Colonic mucosa (tissue), 4 donors: ENCODE measurements around the gene RPL13A. TPM values are rescaled to one million over a fixed set of nuclear protein-coding genes. Genes with fewer than 3 reads are reported as not detected.

ENCODE experiments used
- DNase-seq: peaks from one replicate; pipeline ENCODE4 v3.0.0-alpha.2; 2020
- H3K27ac ChIP-seq: fragments of 200-600 bp; one replicate; pipeline ENCODE4 v1.8.0; 2021
- H3K27me3 ChIP-seq: fragments of 200-600 bp; one replicate; pipeline ENCODE4 v1.8.0; 2021
- H3K36me3 ChIP-seq: fragments of 200-600 bp; one replicate; pipeline ENCODE4 v1.8.0; 2021
- H3K4me1 ChIP-seq: fragments of 200-600 bp; one replicate; pipeline ENCODE4 v1.8.0; 2021; ENCODE audit warnings: mild to moderate bottlenecking
- H3K4me3 ChIP-seq: fragments of 200-600 bp; one replicate; pipeline ENCODE4 v1.8.0; 2021
- H3K9ac ChIP-seq, 2 donors: one replicate each; pipeline ENCODE4 v1.7.0; 2013; ENCODE audit warnings: control low read depth in 2 of 2, low read depth in 2 of 2, low read length in 2 of 2
- H3K9me3 ChIP-seq: fragments of 200-600 bp; one replicate; pipeline ENCODE4 v1.8.0; 2021
- intact Hi-C: fragments of 100-400 bp; cut with DNase I; formaldehyde crosslinking; loops from one replicate; pipeline ENCODE4 v1.14.1; 2022
- total RNA-seq, 2 donors: library from RNA; stranded (reverse); fragmentation: NEBNext Ultra II Directional in 1 of 2; extraction: Animal tissue kit (Norgen Biotek cat#: 25700) in 1 of 2; gene quantifications; one replicate each; pipeline ENCODE4 v1.2.1, GENCODE V29; 2021
- TF ChIP-seq, protein P1 (sequence below): fragments of 200-600 bp; IDR thresholded peaks from one replicate; pipeline ENCODE4 v1.8.0; 2022; ENCODE audit warnings: antibody characterized with exemption, mild to moderate bottlenecking
- donor health status: healthy.
- donor health status: DM: no; HTN: no; CAD: no.
- donor health status: DM: no; HTN: no; CAD: no.

Gene RPL13A
- total RNA-seq, 2 donors from 2014 or later, result 2,431 to 2,528 TPM

DNA sequence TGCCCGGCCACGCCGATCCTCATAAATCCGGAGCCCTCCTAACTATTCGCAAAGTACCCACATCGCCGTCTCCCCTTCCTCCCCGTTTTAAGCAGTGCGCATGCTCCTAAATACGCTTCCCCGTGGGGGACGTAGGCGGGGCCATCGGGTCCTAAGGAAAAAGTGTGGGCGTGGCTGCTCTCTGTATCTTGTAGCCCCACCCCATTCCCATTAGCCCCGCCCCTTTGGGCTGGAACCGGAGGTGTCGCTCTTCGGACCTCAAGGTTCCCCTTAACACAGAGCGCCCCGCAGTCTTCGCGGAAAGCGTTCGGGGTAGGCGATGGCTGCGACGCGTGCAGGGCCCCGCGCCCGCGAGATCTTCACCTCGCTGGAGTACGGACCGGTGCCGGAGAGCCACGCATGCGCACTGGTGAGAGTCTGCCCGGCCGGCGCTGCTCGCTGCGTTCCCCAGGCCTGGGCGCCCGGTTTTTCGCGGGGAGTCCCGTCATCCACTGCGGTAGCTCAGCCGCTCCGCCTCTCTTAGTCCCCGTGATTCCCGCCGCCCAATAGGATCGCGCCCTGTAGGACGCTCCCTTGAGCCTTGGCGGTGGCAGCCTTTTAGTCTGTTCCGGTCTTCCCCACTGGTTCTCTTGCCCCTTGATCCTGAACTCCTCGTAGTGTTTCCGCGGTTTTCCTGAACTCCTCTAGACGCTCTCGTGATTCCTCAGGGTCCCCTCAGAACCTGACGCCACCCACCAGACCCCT, 34.2 kb upstream of the RPL13A start, which contains the start of gene ALDH16A1:
TSS of gene ALDH16A1 (plus strand) at position 213 of the 744 bp plus-strand sequence. CDS start at position 320, 107 bp downstream.
- Histone ChIP-seq H3K4me1 (peaks cover 5% of the 10 kb centered on the region), H3K27me3 (no peaks in the 10 kb centered on the region), H3K27ac (peak within 1 kb of the TSS; percentile 92), H3K4me3 (peak within 1 kb of the TSS; percentile 52), H3K36me3 (no peaks in the 10 kb centered on the region), H3K9me3 (no peaks in the 10 kb centered on the region), H3K9ac (peak within 1 kb of the TSS; percentile 75 to 99)
- TF ChIP-seq, protein P1, sequence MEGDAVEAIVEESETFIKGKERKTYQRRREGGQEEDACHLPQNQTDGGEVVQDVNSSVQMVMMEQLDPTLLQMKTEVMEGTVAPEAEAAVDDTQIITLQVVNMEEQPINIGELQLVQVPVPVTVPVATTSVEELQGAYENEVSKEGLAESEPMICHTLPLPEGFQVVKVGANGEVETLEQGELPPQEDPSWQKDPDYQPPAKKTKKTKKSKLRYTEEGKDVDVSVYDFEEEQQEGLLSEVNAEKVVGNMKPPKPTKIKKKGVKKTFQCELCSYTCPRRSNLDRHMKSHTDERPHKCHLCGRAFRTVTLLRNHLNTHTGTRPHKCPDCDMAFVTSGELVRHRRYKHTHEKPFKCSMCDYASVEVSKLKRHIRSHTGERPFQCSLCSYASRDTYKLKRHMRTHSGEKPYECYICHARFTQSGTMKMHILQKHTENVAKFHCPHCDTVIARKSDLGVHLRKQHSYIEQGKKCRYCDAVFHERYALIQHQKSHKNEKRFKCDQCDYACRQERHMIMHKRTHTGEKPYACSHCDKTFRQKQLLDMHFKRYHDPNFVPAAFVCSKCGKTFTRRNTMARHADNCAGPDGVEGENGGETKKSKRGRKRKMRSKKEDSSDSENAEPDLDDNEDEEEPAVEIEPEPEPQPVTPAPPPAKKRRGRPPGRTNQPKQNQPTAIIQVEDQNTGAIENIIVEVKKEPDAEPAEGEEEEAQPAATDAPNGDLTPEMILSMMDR, result no peak
- intact Hi-C loops, result no loop called here
- peak; percentile 100 for DNase-seq

DNA sequence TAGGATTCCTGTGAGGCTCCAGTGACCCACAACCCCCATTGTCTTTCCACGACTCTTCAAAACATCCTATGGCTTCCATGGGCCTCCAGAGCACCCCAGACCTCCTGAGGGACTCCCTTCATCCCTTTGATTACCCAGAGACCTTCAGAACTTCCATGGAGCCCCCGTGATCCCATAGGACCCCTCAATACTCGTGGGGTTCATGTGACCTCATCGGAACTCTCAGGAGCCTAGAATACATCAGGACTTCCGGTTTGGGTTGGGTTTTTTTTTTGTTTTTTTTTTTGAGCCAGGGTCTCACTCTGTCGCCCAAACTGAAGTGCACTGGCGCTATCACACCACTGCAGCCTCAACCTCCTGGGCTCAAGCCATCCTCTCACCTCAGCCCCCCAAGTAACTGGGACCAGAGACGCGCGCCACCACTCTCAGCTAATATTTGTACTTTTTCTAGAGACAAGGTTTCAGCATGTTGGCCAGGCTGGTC, 33.6 kb upstream of the RPL13A start:
- Histone ChIP-seq H3K4me3 (peak overlapping the region; percentile 52), H3K4me1 (peaks cover 5% of the 10 kb centered on the region)
- TF ChIP-seq, protein P1, result no peak

DNA sequence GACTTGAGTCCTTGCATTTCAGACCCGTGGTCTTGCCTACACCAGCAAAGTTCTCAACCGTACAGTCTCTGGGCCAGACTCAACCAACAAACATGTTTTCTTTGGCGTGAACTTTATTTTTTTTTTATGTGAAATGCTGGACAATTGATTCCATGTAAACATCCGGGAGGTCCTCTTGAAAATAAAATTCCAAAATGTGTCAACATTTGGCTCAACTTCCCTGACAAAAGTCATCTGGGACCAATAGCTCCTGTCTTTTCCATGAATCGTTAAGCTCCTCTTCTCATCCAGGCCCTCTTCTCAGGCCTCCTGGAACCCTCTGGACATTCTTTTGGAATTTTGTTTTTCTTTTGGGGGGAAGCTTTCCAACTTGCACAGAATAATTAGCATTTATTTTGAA, 31.6 kb upstream of the RPL13A start:
- intact Hi-C loops, result no loop called here
- H3K9ac ChIP-seq, result no peak overlapping the region
- DNase-seq, result no peak
- no peak overlapping the region for H3K4me3 ChIP-seq
- no peaks in the 10 kb centered on the region for H3K9me3 ChIP-seq
- peaks cover 5% of the 10 kb centered on the region for H3K4me1 ChIP-seq
- TF ChIP-seq, protein P1, result no peak
- H3K27me3 ChIP-seq, result no peaks in the 10 kb centered on the region
- no peaks in the 10 kb centered on the region for H3K36me3 ChIP-seq
- no peak overlapping the region for H3K27ac ChIP-seq

More for the DNA sequence above, 33.6 kb upstream of the RPL13A start:
- H3K36me3 ChIP-seq, result no peaks in the 10 kb centered on the region
- peak overlapping the region; percentile 92 for H3K27ac ChIP-seq
- H3K27me3 ChIP-seq, result no peaks in the 10 kb centered on the region
- peak overlapping the region; percentile 75 to 99 for H3K9ac ChIP-seq
- DNase-seq, result no peak
- H3K9me3 ChIP-seq, result no peaks in the 10 kb centered on the region
- intact Hi-C loops, result no loop called here

DNA sequence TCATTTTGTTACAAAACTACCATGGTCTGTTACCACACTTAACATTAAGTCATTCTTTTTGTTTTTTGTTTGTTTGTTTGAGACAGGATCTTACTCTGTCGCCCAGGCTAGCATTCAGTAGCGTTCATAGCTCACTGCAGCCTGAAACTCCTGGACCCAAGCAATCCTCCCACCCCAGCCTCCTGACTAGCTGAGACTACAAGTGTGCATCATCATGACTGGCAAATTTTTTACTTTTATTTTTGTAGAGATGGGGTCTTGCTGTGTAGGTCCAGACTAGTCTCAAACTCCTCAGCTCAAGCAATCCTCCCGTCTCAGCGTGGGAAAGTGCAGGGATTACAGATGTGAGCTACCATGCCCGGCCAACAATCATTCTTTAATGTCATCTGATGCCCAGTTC, 31.1 kb upstream of the RPL13A start:
- H3K9me3 ChIP-seq, result no peaks in the 10 kb centered on the region
- intact Hi-C loops, result no loop called here
- no peak for DNase-seq
- H3K9ac ChIP-seq, result no peak overlapping the region
- H3K4me1 ChIP-seq, result peaks cover 5% of the 10 kb centered on the region
- TF ChIP-seq, protein P1, result no peak
- H3K4me3 ChIP-seq, result no peak overlapping the region
- no peaks in the 10 kb centered on the region for H3K36me3 ChIP-seq
- peak overlapping the region; percentile 18 for H3K27ac ChIP-seq
- H3K27me3 ChIP-seq, result no peaks in the 10 kb centered on the region

DNA sequence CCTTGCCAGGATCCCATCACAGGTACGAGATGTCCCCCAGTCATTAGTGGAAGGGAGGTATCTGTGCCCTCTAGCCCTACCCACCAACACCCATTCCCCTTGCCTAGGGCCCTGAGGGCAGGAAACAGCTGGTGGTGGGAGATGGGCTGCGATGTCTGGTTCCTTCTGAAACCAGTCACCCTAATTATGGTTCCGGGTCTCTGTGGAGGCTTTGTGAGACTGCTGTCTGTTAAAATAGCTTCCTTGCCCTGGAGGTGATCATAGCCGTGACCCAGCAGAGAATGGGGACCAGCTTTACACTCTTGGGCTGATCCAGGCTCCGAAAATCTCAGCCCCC, 28.9 kb upstream of the RPL13A start:
- TF ChIP-seq, protein P1, result no peak
- no peaks in the 10 kb centered on the region for H3K36me3 ChIP-seq
- no peaks in the 10 kb centered on the region for H3K27me3 ChIP-seq
- peak overlapping the region; percentile 14 to 58 for H3K9ac ChIP-seq
- intact Hi-C loops, result no loop called here
- H3K4me1 ChIP-seq, result peaks cover 5% of the 10 kb centered on the region
- H3K9me3 ChIP-seq, result no peaks in the 10 kb centered on the region
- peak overlapping the region; percentile 44 for H3K27ac ChIP-seq
- H3K4me3 ChIP-seq, result no peak overlapping the region
- no peak for DNase-seq
